Measurements from ENCODE around the gene FICD. TPM values are rescaled to one million over a fixed set of nuclear protein-coding genes. Genes with fewer than 3 reads are reported as not detected.

FICD gene
- total and polyA plus RNA-seq, 9 of the 15 experiments (the other 6 are each of a cell fraction or from before 2014, with no cell fraction given), result 0.88 to 4.5 (median 1.9) TPM

DNA sequence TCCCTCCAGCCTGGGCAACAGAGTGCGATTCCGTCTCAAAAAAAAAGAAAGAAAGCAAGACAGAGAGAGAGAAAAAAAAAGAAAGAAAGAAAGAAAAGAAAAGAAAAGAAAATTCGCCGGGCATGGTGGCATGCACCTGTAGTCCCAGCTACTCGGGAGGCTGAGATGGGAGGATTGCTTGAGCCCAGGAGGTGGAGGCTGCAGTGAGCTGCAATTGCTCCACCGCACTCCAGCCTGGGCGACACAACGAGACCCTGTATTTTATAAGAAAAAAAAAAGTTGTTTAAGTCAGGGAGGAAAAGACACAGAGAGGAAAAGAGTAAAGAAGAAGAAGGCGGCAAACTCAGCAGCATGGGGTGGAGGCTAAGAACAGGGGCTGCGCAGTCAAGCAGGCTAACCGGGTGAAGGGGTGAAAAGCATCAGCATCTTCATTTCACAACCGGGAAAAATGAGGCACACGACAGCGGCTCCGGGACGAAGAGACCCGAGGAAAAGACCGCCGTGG, 557 bp upstream of the FICD start (continued):
- TF ChIP-seq, protein P1, sequence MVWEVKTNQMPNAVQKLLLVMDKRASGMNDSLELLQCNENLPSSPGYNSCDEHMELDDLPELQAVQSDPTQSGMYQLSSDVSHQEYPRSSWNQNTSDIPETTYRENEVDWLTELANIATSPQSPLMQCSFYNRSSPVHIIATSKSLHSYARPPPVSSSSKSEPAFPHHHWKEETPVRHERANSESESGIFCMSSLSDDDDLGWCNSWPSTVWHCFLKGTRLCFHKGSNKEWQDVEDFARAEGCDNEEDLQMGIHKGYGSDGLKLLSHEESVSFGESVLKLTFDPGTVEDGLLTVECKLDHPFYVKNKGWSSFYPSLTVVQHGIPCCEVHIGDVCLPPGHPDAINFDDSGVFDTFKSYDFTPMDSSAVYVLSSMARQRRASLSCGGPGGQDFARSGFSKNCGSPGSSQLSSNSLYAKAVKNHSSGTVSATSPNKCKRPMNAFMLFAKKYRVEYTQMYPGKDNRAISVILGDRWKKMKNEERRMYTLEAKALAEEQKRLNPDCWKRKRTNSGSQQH (CRISPR knock-in tag; IDR thresholded peaks at IDR 0.05), result 0 out of 2 replicates have a peak, but pooled peaks have one; percentile 18
- 0 out of 2 replicates have a peak, but pooled peaks have one; percentile 13 for TF ChIP-seq ETV1 (tag; conservative IDR thresholded peaks at IDR 0.05; ENCODE audit: low read depth)
- peak in 1 of 2 experiments; percentile 52; a peak in 1 of 4 replicates for TF ChIP-seq KDM1A (IDR thresholded peaks at IDR 0.05)
- TF ChIP-seq FOXA3 (CRISPR knock-in tag; conservative IDR thresholded peaks at IDR 0.05 in 1 of 2, IDR thresholded peaks at IDR 0.05 in 1 of 2), result 0 out of 4 replicates have a peak, but pooled peaks of 1 of the 2 experiments have one; percentile 79
- TF ChIP-seq, protein P2, sequence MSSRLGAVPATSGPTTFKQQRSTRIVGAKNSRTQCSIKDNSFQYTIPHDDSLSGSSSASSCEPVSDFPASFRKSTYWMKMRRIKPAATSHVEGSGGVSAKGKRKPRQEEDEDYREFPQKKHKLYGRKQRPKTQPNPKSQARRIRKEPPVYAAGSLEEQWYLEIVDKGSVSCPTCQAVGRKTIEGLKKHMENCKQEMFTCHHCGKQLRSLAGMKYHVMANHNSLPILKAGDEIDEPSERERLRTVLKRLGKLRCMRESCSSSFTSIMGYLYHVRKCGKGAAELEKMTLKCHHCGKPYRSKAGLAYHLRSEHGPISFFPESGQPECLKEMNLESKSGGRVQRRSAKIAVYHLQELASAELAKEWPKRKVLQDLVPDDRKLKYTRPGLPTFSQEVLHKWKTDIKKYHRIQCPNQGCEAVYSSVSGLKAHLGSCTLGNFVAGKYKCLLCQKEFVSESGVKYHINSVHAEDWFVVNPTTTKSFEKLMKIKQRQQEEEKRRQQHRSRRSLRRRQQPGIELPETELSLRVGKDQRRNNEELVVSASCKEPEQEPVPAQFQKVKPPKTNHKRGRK (tag; IDR thresholded peaks at IDR 0.05), result peak; percentile 35; the same call in 1 of the 2 replicates
- TF ChIP-seq FOXP1 (CRISPR knock-in tag; IDR thresholded peaks at IDR 0.05), result peak; percentile 51; the same call in 1 of the 2 replicates
- no peak for TF ChIP-seq PCBP1 (IDR thresholded peaks at IDR 0.05; ENCODE audit: low read depth, low read length, poor library complexity, severe bottlenecking)
- no peak for TF ChIP-seq ZNF217 (CRISPR knock-in tag; IDR thresholded peaks at IDR 0.05)
- TF ChIP-seq USF1 (CRISPR knock-in tag; IDR thresholded peaks at IDR 0.05), result peak; percentile 17; the same call in 1 of the 2 replicates
- 0 out of 2 replicates have a peak, but pooled peaks have one; percentile 40 for TF ChIP-seq MIER1 (IDR thresholded peaks at IDR 0.05; ENCODE audit: low read depth)
- TF ChIP-seq HDAC2 (IDR thresholded peaks at IDR 0.05), result 0 out of 2 replicates have a peak, but pooled peaks have one; percentile 25

Data from K562 (cell line).